Type B pancreatic cell (in vitro differentiated cells): ENCODE data around the gene SLC25A21. TPM values are rescaled to one million over a fixed set of nuclear protein-coding genes. Genes with fewer than 3 reads are reported as not detected.
"Not testable (repeated sequence)": the region's sequence is repeated elsewhere in the genome, so short reads cannot be mapped to it uniquely, and the experiment has no call there.

Experiments
- DNase-seq: peaks from one replicate; pipeline ENCODE4 v3.0.0; 2021; ENCODE audit warnings: mixed read lengths; ENCODE audit not compliant: unreplicated experiment; ENCODE audit errors: extremely low spot score
- H3K27ac Mint-ChIP-seq: 2 replicates; pipeline ENCODE4 v1.8.0; 2021; ENCODE audit warnings: mild to moderate bottlenecking, mixed read lengths
- H3K27me3 Mint-ChIP-seq: 2 replicates; pipeline ENCODE4 v1.8.0; 2021; ENCODE audit warnings: mixed read lengths
- H3K36me3 Mint-ChIP-seq: 2 replicates; pipeline ENCODE4 v1.8.0; 2021; ENCODE audit warnings: mixed read lengths
- H3K4me1 Mint-ChIP-seq: one replicate; pipeline ENCODE4 v1.8.0; 2021; ENCODE audit warnings: mixed read lengths; ENCODE audit not compliant: unreplicated experiment
- H3K4me3 Mint-ChIP-seq: 2 replicates; pipeline ENCODE4 v1.8.0; 2021; ENCODE audit warnings: mild to moderate bottlenecking, mixed read lengths
- H3K9me3 Mint-ChIP-seq: 2 replicates; pipeline ENCODE4 v1.8.0; 2021; ENCODE audit warnings: mixed read lengths
- total RNA-seq: library from RNA; stranded (reverse); gene quantifications from 2 replicates; pipeline ENCODE4 v1.2.1, GENCODE V29; 2021; ENCODE audit warnings: low replicate concordance
- TF ChIP-seq, protein P1 (sequence below): fragments of 200-600 bp; sonication (generic); conservative IDR thresholded peaks from 2 replicates; pipeline ENCODE4 v1.5.0; 2021; ENCODE audit warnings: antibody characterized with exemption, mild to moderate bottlenecking

The SLC25A21 gene
- total RNA-seq, 1 donor from 2014 or later, result 0.58 TPM

DNA sequence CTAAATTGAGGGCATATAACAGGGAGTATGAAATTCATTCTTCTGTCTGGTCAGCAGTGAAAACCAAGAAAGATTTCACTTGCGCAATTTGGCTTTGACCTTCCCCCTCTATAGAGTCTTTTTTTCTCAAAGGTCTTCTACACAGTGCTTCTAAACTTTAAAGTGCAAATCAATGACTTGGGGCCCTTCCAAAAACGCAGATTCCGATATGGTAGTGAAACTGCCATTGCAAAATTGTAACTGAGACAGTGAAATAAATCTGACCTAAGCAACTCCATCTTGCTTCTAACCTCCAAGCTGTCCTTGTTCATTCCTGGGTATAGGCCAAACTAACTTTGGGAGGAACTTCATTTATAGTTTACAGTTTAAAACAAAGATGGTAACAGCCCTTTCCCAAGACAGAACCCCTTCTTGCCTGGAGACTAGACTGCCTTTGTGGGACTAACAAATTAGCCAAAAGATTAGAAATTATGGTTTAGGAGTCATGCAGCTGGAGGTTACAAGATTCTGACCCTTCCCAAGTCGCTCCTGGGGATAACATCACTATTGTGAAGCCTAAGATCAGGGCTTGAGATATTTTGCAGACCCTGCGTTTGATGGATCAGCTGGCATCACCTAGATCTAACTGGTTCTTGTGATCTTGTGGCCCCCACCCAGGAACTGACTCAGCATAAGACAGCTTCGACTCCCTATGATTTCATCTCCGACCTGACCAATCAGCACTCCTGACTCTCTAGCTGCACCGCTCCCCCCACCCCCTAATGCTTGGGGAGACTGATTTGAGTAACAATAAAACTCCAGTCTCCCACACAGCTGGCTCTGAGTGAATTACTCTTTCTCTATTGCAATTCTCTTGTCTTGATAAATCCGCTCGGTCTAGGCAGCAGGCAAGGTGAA is 5.0 kb downstream of the SLC25A21 start:
- Mint-ChIP-seq H3K4me3 (no peak overlapping the region), H3K4me1 (peaks cover 3% of the 10 kb centered on the region), H3K27me3 (peaks cover 5% of the 10 kb centered on the region), H3K9me3 (no peaks in the 10 kb centered on the region), H3K36me3 (no peaks in the 10 kb centered on the region), H3K27ac (no peak overlapping the region)
- no peak for DNase-seq
- TF ChIP-seq, protein P1, sequence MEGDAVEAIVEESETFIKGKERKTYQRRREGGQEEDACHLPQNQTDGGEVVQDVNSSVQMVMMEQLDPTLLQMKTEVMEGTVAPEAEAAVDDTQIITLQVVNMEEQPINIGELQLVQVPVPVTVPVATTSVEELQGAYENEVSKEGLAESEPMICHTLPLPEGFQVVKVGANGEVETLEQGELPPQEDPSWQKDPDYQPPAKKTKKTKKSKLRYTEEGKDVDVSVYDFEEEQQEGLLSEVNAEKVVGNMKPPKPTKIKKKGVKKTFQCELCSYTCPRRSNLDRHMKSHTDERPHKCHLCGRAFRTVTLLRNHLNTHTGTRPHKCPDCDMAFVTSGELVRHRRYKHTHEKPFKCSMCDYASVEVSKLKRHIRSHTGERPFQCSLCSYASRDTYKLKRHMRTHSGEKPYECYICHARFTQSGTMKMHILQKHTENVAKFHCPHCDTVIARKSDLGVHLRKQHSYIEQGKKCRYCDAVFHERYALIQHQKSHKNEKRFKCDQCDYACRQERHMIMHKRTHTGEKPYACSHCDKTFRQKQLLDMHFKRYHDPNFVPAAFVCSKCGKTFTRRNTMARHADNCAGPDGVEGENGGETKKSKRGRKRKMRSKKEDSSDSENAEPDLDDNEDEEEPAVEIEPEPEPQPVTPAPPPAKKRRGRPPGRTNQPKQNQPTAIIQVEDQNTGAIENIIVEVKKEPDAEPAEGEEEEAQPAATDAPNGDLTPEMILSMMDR, result no peak

DNA sequence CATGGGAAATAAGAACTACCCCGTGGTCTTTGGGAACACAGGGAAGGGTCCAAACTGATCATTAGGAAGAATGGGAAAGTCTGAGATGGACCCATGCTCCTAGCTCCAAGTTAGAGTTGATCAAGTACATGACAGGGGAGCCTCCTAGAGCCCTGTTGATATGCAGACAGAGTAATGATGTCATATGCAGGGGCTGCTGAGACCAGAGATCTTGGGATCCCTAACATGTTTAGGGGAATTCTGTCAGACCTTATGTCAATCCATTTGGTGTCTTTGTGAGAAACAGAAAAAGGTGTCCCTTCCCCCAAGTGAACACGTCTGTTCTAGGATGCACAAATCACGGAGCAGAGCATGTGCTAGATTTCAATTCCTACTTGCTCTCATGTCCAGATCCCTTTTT is 6.6 kb downstream of the SLC25A21 start:
- TF ChIP-seq, protein P1, result no peak
- Mint-ChIP-seq H3K27ac (no peak overlapping the region), H3K9me3 (no peaks in the 10 kb centered on the region), H3K4me3 (no peak overlapping the region), H3K36me3 (no peaks in the 10 kb centered on the region), H3K4me1 (no peaks in the 10 kb centered on the region), H3K27me3 (peaks cover 5% of the 10 kb centered on the region)
- no peak for DNase-seq

DNA sequence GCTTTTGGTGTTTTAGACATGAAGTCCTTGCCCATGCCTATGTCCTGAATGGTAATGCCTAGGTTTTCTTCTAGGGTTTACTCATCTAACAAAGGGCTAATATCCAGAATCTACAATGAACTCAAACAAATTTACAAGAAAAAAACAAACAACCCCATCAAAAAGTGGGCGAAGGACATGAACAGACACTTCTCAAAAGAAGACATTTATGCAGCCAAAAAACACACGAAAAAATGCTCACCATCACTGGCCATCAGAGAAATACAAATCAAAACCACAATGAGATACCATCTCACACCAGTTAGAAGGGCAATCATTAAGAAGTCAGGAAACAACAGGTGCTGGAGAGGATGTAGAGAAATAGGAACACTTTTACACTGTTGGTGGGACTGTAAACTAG is 10.1 kb downstream of the SLC25A21 start:
- not testable (repeated sequence) for H3K4me1 Mint-ChIP-seq, H3K4me3 Mint-ChIP-seq, H3K27ac Mint-ChIP-seq, DNase-seq, H3K9me3 Mint-ChIP-seq, H3K36me3 Mint-ChIP-seq, H3K27me3 Mint-ChIP-seq

DNA sequence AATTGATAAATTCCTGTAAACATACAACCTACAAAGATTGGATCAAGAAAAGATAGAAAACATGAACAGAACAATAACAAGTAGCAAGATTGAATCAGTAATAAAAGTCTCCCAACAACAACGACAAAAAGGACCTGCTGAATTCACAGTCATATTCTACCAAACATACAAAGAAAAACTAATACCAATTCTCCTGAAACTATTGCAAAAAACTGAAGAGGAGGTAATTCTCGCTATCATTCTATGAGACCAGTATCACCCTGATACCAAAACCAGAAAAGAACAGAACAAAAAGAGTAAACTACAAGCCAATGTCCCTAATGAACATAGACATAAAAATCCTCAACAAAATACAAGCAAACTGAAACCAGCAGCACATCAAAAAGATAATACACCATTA is 14.4 kb downstream of the SLC25A21 start:
- peaks cover 5% of the 10 kb centered on the region for H3K9me3 Mint-ChIP-seq
- DNase-seq, result no peak
- peaks cover 22% of the 10 kb centered on the region for H3K27me3 Mint-ChIP-seq
- H3K36me3 Mint-ChIP-seq, result no peaks in the 10 kb centered on the region
- no peak overlapping the region for H3K27ac Mint-ChIP-seq
- TF ChIP-seq, protein P1, result no peak
- H3K4me1 Mint-ChIP-seq, result no peaks in the 10 kb centered on the region
- no peak overlapping the region for H3K4me3 Mint-ChIP-seq

DNA sequence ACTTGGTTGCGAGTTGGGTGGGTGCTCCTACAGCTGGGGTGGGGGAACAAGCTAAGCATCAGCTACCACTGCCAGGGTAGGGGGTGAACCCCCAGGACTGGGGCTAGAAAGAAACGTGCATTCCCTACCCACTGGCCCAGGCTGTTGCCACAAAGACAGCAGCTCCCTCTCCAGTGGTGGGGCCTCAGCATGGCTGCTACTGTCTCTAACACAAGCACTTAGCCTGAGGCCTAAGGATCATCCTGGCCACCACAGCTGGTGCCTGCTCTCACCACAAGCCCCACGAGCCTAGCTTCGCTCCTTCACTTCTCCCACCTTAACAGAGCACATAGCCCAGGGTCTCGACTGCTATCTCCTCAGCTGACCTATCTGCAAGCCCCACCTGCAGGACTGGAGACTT is 18.9 kb downstream of the SLC25A21 start:
- H3K27ac Mint-ChIP-seq, result no peak overlapping the region
- peaks cover 5% of the 10 kb centered on the region for H3K9me3 Mint-ChIP-seq
- TF ChIP-seq, protein P1, result no peak
- DNase-seq, result no peak
- H3K4me3 Mint-ChIP-seq, result no peak overlapping the region
- H3K36me3 Mint-ChIP-seq, result no peaks in the 10 kb centered on the region
- H3K4me1 Mint-ChIP-seq, result peaks cover 3% of the 10 kb centered on the region
- peaks cover 29% of the 10 kb centered on the region for H3K27me3 Mint-ChIP-seq

DNA sequence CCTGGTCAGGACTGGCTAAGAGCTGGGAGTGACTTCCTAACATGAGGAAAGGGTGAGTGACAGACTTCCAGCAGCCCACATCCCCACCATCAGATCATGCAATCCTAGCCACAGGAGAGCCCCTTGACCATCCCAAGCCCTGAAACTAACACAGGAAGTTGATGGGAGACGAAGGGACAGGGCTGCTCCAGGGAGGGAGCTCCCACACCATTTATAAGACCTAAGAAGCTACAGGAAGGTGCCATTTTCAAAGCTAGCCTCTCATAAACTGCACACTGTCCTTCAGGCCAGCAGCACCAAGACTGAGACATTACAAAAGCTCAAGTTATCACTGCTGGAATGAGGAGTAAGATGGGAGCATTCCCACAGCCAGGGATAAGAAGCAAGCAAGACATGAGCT is 19.4 kb downstream of the SLC25A21 start:
- no peak for DNase-seq
- no peaks in the 10 kb centered on the region for H3K36me3 Mint-ChIP-seq
- H3K27me3 Mint-ChIP-seq, result peaks cover 28% of the 10 kb centered on the region
- H3K4me3 Mint-ChIP-seq, result no peak overlapping the region
- H3K9me3 Mint-ChIP-seq, result peaks cover 5% of the 10 kb centered on the region
- H3K27ac Mint-ChIP-seq, result no peak overlapping the region
- TF ChIP-seq, protein P1, result no peak
- H3K4me1 Mint-ChIP-seq, result peaks cover 3% of the 10 kb centered on the region
